SK-N-MC (cell line): Measurements from ENCODE around the gene DMBT1.

Experiments used
- DNase-seq: peaks from one replicate; pipeline ENCODE4 v3.0.0-alpha.2; 2011; ENCODE audit warnings: low read depth, low spot score
- H3K27ac ChIP-seq: fragments of 200-600 bp; sonication (generic); 2 replicates; pipeline ENCODE4 v1.5.1; 2016; ENCODE audit warnings: mixed run types
- H3K36me3 ChIP-seq: fragments of 200-600 bp; sonication (generic); 2 replicates; pipeline ENCODE4 v1.6.1; 2017; ENCODE audit warnings: antibody characterized with exemption, low read length, mixed read lengths; ENCODE audit not compliant: insufficient read depth
- H3K4me3 ChIP-seq: fragments of 200-600 bp; sonication (generic); 2 replicates; pipeline ENCODE4 v1.5.1; 2016
- H3K9ac ChIP-seq: fragments of 200-600 bp; sonication (generic); 2 replicates; pipeline ENCODE4 v1.8.0; 2017; ENCODE audit warnings: mixed run types, mixed read lengths; ENCODE audit not compliant: insufficient read length
- H3K9me3 ChIP-seq: fragments of 200-600 bp; sonication (generic); 2 replicates; pipeline ENCODE4 v1.6.1; 2017; ENCODE audit warnings: low read depth, mild to moderate bottlenecking, antibody characterized with exemption, low read length, moderate library complexity, mixed read lengths
- EZH2 ChIP-seq: fragments of 200-600 bp; sonication (generic); IDR thresholded peaks from one replicate; pipeline ENCODE4 v1.6.1; 2017; ENCODE audit warnings: antibody characterized with exemption
- FOXP2 ChIP-seq: optimal IDR thresholded peaks from 2 replicates; pipeline ENCODE3; 2011; ENCODE audit warnings: mild to moderate bottlenecking, moderate library complexity; ENCODE audit not compliant: insufficient read depth; ENCODE audit errors: extremely low read length, control extremely low read depth
- POLR2AphosphoS5 ChIP-seq: IDR thresholded peaks from 2 replicates; pipeline ENCODE4 v1.6.1; 2012; ENCODE audit warnings: mild to moderate bottlenecking, low read depth, low read length, borderline replicate concordance

The DMBT1 gene

DNA sequence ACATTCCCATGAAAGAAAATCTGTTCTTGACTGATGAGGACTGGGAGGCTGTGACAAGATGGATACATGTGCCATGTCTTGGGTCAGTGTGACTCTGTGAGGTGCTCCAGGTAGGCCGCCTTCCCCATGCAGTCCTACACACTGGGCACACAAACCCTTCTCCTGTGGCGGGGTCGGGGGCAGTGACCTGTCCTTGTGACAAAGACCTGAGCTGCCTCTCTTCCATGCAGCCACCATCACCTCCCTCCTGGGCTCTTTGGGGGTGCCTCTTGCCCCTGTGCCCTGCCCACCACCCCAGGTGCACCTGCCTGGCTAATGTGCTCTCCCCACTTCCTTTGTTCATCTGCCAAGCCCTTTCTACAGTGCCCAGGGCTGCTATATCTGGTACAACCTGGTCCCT, 35.7 kb upstream of the DMBT1 start:
- no peak overlapping the region for H3K4me3 ChIP-seq
- no peaks in the 10 kb centered on the region for H3K9me3 ChIP-seq
- DNase-seq = no peak
- no peak overlapping the region for H3K27ac ChIP-seq
- no peaks in the 10 kb centered on the region for H3K36me3 ChIP-seq
- H3K9ac ChIP-seq = no peak overlapping the region
- TF ChIP-seq POLR2AphosphoS5 (no peak), FOXP2 (no peak), EZH2 (no peak)

GRCh38 chr10:122525788-122526187, 34.8 kb upstream of the DMBT1 start:
- no peak for DNase-seq

DNA sequence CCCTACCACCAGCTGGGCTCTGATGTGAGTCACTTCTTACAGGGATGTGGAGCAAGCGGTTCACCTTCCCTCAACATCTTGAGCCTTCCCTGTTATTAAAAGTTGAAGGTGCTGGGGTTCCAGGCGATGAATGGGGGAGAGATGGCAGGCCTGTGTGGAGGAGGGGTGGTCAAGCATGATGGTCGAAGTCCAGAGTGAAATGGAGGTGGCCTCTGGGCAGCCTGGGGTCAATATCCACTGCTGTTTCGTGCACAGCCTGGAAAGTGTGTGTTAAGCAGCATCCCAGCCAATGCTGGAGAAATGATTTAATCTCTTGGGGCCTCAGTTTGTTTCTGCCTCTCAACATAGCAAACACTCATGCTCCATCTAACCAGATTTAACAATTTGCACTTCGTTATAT, 33.7 kb upstream of the DMBT1 start:
- Histone ChIP-seq H3K27ac (no peak overlapping the region), H3K9me3 (no peaks in the 10 kb centered on the region), H3K9ac (no peak overlapping the region), H3K4me3 (no peak overlapping the region), H3K36me3 (no peaks in the 10 kb centered on the region)
- no peak for TF ChIP-seq FOXP2
- TF ChIP-seq EZH2 = no peak
- TF ChIP-seq POLR2AphosphoS5 = no peak
- DNase-seq = no peak

More at GRCh38 chr10:122525788-122526187, 34.8 kb upstream of the DMBT1 start:
- TF ChIP-seq FOXP2 (no peak), POLR2AphosphoS5 (no peak), EZH2 (no peak)
- Histone ChIP-seq H3K9ac (no peak overlapping the region), H3K4me3 (no peak overlapping the region), H3K9me3 (no peaks in the 10 kb centered on the region), H3K36me3 (no peaks in the 10 kb centered on the region), H3K27ac (no peak overlapping the region)

- no peak for TF ChIP-seq FOXP2
- no peak for TF ChIP-seq POLR2AphosphoS5
- no peak for TF ChIP-seq EZH2
- H3K4me3 ChIP-seq = no peak overlapping the region
These were observed 30.4 kb upstream of the DMBT1 start for GRCh38 chr10:122530177-122530576.

DNA sequence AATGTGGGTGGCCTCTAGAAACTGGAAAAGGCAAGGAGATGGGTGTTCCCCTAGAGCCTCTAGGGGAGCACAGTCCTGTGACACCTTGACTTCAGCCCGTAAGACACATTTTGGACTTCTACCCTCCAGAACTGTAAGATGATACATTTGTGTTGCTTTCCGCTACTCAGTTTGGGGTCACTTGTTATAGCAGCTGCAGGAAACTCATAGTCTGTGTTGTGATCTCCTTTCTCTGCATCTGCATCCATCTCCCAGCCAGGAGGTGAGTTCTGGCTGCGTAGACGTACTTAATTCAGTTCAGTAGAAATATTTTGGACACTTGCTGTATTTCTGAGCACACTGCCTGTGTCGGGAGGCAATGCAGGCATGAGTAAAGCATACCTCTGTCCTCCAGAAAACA, 29.3 kb upstream of the DMBT1 start:
- TF ChIP-seq EZH2 (no peak), POLR2AphosphoS5 (no peak), FOXP2 (no peak)
- DNase-seq = no peak

More at GRCh38 chr10:122530177-122530576, 30.4 kb upstream of the DMBT1 start:
- H3K9me3 ChIP-seq = no peaks in the 10 kb centered on the region
- H3K27ac ChIP-seq = no peak overlapping the region
- H3K36me3 ChIP-seq = no peaks in the 10 kb centered on the region
- DNase-seq = no peak
- H3K9ac ChIP-seq = no peak overlapping the region

GRCh38 chr10:122531939-122532338, 28.6 kb upstream of the DMBT1 start:
- no peak overlapping the region for H3K9ac ChIP-seq
- no peaks in the 10 kb centered on the region for H3K36me3 ChIP-seq
- no peak for TF ChIP-seq EZH2
- TF ChIP-seq FOXP2 = no peak
- no peak for TF ChIP-seq POLR2AphosphoS5
- H3K4me3 ChIP-seq = no peak overlapping the region
- DNase-seq = no peak
- no peak overlapping the region for H3K27ac ChIP-seq
- H3K9me3 ChIP-seq = no peaks in the 10 kb centered on the region

More for the DNA sequence above, 29.3 kb upstream of the DMBT1 start:
- Histone ChIP-seq H3K36me3 (no peaks in the 10 kb centered on the region), H3K27ac (no peak overlapping the region), H3K4me3 (no peak overlapping the region), H3K9ac (no peak overlapping the region), H3K9me3 (no peaks in the 10 kb centered on the region)

GRCh38 chr10:122532601-122533296, 27.8 kb upstream of the DMBT1 start:
- Histone ChIP-seq H3K4me3 (no peak overlapping the region), H3K27ac (no peak overlapping the region), H3K9me3 (no peaks in the 10 kb centered on the region), H3K36me3 (no peaks in the 10 kb centered on the region), H3K9ac (no peak overlapping the region)
- TF ChIP-seq EZH2 = no peak
- no peak for TF ChIP-seq POLR2AphosphoS5
- no peak for TF ChIP-seq FOXP2
- DNase-seq = no peak

DNA sequence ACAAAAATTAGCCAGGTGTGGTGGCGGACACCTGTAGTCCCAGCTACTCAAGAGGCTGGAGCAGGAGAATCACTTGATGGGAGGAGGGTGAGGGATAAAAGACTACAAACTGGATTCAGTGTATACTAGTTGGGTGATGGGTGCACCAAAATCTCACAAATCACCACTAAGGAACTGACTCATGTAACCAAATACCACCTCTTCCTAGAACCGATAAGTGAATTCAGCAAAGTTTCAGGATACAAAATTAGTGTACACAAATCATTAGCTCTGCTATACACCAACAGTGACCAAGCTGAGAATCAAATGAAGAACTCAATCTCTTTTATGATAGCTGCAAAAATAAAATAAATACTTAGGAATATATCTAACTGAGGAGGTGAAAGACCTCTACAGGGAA, 23.0 kb upstream of the DMBT1 start:
- no peak for TF ChIP-seq POLR2AphosphoS5
- TF ChIP-seq FOXP2 = no peak
- no peak for TF ChIP-seq EZH2
- Histone ChIP-seq H3K36me3 (no peaks in the 10 kb centered on the region), H3K4me3 (no peak overlapping the region), H3K9ac (no peak overlapping the region), H3K27ac (no peak overlapping the region), H3K9me3 (no peaks in the 10 kb centered on the region)
- DNase-seq = no peak

GRCh38 chr10:122541541-122542002, 19.0 kb upstream of the DMBT1 start:
- Histone ChIP-seq H3K4me3 (no peak overlapping the region), H3K27ac (no peak overlapping the region), H3K9ac (no peak overlapping the region), H3K36me3 (no peaks in the 10 kb centered on the region), H3K9me3 (no peaks in the 10 kb centered on the region)
- TF ChIP-seq FOXP2 = no peak
- no peak for TF ChIP-seq EZH2
- no peak for TF ChIP-seq POLR2AphosphoS5
- DNase-seq = peak; percentile 16
